NCI-H460 (cell line): ENCODE data around the gene TRAM2. TPM values are rescaled to one million over a fixed set of nuclear protein-coding genes. Genes with fewer than 3 reads are reported as not detected.

Experiments used
- DNase-seq: peaks from one replicate; pipeline ENCODE4 v3.0.0-alpha.2; 2016; ENCODE audit warnings: low read depth; ENCODE audit errors: extremely low read depth
- total RNA-seq: library from RNA; depleted of rRNA; stranded (reverse); fragments of >200 nt; shearing (Covaris generic); gene quantifications from 2 replicates; pipeline ENCODE4 v1.2.3, GENCODE V29; 2014

TRAM2 gene
- total RNA-seq, 1 experiment from 2014 or later, result 12.1 TPM

DNA sequence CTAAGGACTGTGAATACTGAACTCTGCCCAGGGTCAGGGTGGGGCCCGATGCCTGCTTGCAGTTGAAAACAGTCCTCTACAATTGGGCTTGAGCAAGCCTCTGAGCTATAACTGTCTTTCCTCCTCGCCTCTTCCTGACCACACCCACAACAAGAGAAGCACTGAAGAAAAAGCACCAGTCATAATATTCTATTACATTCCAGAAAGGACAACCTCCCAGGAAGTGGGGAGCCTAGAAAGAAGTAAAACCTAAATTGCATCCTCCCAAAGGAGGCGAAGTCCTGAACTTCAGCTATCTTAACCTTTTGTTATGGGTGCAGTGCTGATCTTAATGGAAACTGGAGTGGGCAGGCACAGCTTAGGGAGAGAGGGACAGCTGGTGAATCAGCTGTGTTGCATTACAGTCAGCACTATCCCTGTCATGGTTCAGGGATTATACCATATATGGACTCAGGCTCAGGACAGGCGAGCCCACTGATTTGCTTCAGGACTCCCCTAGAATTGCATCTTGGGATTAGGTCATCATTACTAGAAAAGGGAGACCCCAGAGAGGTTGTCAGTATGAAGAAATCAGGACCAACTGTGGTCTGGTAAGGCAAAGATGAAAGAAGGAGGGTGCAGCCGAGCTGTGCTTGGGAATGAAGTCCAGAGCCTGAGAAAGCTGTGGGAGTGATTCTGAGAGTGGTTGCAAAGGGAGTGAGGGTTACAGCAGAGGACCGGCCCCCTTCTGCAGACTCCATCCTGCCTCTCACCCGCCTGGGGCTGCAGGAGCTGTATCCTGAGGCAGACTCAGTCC, 18.3 kb upstream of the TRAM2 start:
- DNase-seq, result peak; percentile 30

DNA sequence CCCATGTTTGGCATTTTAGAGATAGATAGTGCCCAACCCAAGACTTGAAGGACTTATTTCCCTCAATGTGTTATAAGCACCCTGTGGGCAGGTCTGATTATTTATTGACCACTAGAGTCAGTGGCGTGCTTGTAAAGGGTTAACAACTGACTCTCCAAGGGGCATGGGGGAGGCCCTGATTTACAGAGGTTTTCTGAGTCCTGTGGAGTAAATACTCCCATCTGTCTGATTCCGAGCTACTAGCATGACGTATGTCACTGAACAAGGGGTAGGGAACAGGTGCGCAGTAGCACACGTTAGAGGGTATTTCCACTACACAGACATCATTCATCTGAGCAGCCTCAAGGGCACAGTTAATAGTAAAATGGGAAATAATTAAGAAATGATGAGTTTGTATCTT, 17.4 kb upstream of the TRAM2 start:
- DNase-seq, result no peak

GRCh38 chr6:52591832-52592231, 15.0 kb upstream of the TRAM2 start:
- DNase-seq, result no peak

GRCh38 chr6:52590152-52590891, 13.5 kb upstream of the TRAM2 start:
- no peak for DNase-seq

- DNase-seq, result no peak
These were observed 11.8 kb upstream of the TRAM2 start for GRCh38 chr6:52588710-52589091.

DNA sequence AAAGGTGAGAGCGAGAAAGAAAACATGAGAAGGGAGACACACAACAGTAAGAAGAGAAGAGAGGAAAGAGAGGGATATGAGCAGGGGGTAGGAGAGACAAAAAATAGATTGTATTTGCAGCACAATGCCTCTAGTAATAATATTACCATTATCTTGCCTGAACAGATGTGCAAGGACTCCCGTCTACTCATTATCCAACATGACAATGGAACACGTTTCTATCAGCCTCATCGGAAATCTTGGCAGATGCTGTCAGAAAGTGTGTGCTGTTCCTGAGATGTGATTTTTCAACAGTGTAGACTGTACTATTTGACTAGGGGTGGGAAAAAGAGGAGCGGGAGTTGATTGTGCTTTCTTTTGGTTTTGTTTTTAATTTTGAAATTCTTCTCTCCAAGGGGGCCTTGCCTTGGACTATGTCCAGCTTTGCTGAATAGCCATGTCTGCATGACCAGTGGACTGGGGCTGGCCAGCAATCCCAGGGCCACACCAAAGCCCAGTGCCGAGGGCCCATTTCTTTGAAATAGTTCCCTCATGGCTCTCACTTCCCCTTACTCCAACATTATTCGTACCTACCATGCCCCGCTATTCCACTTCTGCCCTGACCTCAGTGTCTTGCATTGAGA, 11.3 kb upstream of the TRAM2 start:
- DNase-seq, result no peak

DNA sequence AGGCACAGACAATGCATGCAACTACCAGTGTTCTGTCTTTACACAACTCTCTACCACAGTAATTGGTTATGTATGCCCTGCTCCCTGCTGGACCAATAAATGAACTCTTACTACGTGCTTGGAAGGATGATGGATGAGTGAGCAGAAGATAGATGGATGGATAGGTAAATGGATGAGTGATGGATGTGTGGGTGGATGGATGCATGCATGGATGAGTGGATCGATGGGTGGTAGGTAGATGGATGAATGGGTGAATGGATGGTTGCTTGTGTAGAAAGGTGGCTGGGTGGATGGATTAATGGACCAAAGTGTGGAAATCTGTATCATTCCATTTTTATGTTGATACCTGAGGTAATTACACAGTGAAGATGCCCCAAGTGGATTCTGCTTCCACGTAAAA, 10.1 kb upstream of the TRAM2 start:
- no peak for DNase-seq

GRCh38 chr6:52584203-52584602, 7.3 kb upstream of the TRAM2 start:
- DNase-seq, result no peak

DNA sequence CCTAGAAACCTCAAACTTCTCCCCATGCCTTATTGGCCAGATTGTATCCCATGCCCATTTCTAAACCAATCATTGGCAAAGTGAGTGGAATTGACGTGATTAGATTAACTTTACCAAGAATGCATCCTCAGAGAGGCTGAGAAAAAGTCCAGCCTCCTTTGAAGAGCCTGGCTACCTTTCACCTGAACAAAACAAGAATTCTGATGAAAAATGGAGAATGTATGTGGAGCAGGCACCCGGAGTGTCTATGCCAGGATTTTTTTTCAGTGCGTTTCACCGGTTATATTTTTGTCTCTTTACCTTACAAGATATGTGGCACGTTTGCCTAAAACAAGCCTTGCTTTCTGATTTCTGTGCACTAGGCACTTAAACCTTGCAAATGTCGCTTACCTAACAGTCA, 6.1 kb upstream of the TRAM2 start:
- no peak for DNase-seq

DNA sequence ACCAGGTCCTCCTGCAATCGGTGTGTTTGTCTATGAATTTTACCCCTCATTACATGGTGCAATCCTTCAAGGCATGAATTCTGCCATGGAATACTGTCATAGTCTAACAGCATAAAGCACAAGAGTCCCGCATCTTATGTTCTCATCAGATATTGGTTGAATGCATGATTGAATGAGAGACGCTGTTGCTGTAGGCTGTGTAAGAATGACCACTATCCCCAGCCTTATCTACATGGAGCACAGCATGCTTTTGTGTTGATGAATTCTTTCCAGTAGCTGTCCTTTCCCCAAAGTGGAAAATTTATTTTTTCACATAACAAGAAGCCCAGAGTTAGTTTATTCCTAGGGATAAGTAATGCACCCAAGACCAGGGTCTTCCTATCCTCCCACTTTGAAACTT, 5.6 kb upstream of the TRAM2 start:
- DNase-seq, result no peak

DNA sequence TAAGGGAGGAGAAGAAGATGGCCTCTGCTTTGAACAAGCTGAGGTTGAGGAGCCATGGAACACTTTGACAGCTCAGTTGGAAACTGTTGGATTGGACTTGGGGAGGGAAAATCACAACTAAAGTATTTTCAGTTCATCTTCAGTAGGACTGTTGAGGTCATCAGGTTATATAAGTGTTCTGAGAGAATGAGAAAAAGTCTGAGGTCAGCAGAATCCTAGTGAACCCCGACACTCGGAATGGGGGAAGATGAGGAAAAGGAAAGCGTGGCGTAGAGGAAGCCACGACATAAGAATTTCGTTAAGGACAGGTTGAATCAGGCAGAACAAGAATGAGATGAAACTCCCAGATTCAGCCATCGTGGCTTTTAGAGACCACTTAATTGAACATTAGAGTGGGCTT, 4.0 kb upstream of the TRAM2 start:
- no peak for DNase-seq

DNA sequence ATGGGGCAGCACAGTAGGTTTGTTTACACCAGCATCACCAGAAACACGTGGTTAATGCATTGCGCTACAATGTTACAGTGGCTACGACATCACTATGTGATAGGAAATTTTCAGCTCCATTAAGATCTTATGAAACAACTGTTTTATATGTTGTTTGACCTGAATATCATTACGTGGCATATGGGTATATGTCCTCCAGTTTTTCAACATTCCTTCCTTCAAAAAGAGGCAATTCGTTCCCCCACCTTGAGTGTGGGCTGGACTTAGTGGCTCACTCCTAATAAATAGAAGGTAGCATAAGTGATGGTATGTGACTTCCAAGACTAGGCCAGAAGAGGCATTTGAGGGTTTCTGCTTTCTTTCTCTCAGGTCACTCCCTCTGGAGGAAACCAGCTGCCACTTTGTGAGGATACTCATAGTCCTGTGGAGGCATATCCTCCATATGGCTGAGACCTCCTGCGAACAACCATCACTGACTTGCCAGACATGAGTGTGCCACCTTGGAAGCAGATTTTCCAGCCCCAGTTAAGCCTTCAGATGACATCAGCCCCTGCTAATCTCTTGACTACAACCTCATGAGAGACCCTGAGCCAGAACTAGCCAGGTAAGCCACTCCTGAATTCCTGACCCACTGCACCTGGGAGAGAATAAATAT, 2.3 kb upstream of the TRAM2 start:
- DNase-seq, result no peak

GRCh38 chr6:52577778-52578463, 1.1 kb upstream of the TRAM2 start:
- no peak for DNase-seq

DNA sequence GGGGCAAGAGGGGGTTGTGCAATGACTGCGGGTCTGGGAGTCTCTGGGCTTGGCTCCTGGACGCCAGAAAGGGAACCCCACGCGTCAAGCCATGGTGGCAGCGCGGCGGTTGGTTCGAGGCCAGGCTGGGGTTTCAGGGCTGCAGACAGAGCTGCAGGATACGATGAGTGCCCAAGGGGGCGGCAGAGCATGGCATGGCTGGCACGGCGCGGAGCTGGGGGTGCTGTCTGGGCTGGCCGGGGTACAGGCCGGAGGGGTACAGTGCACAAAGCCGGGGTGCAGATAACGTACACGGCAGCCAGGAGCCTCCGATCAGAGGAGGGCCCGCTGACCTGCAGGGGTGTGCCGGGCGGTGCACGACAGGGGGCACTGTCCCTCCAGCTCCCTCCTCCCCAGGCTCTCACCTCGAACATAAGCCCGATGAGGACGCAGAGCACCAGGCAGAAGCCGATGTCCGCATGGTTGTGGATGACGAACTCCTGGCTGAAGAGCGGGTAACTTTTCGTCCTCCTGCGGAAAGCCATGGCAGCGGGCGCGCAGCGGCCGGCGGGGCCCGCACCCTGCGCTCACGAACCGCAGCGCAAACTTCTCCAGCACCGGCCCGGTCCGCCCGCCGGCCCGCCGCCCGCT, 353 bp downstream of the TRAM2 start:
- DNase-seq, result peak; percentile 48

- DNase-seq, result no peak
These were observed 837 bp downstream of the TRAM2 start for GRCh38 chr6:52576054-52576391.

DNA sequence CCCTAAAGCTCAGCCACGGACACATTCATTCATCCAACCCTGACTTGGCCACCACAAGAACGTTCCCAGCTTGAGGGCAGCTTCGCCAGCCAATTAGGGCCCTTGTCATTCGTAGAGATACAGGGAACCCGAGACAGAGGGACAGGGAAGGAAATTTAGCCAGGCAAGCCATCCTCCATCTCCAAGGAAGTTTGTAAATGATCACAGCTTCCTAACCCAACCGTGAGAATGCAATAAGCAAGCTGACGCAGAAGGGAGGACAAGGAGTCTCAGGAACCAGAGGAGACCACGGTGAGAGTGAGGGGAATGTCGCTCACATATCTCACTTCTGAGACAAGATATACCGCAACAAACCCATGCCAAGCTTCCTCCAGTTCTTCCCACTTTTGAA, 1.4 kb downstream of the TRAM2 start:
- no peak for DNase-seq

GRCh38 chr6:52574709-52575501, 2.0 kb downstream of the TRAM2 start:
- DNase-seq, result no peak

DNA sequence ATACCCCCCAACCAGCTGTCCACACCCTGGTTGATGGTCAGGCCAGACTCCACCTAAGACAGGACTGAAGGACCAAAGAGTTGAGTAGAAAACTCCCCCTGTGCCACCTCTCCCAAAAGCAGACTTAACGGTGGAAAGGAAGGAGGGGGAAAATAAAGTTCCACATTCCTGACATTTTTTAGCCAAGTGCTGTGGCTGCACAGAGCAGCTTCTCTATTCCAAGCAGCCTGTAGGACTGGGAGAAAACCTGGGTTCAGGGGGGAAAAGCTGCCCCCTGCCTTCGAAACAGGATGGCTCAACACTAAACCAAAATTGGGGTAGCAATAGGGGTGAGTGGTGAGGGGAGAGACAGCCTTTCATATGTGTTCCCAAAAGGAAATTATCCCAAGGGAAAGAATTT, 3.6 kb downstream of the TRAM2 start:
- DNase-seq, result no peak

- DNase-seq, result no peak
These were observed 4.3 kb downstream of the TRAM2 start for GRCh38 chr6:52572536-52572935.
